Stimulated activated naive CD4-positive, alpha-beta T cell (primary cell): ENCODE results near the gene SUSD1.
"Not testable (repeated sequence)": the region's sequence is repeated elsewhere in the genome, so short reads cannot be mapped to it uniquely, and the experiment has no call there.

Experiments
- DNase-seq, 6 experiments: peaks; one replicate each; lab custom pipeline; 2025; lab: John Stamatoyannopoulos, UW

Gene SUSD1

GRCh38 chr9:112174965-112175795 is at the start of gene SUSD1:
Gene SUSD1 (minus strand): TSS chr9:112175297. CDS start chr9:112175235, 62 bp downstream.
- peak in 4 of 6 experiments; percentile 22 to 58 (median 30) for DNase-seq

- no peak for DNase-seq
Measured at GRCh38 chr9:112224401-112225289, 49.5 kb upstream of the SUSD1 start.

GRCh38 chr9:112218908-112219307 is 43.8 kb upstream of the SUSD1 start:
- DNase-seq, result no peak

GRCh38 chr9:112212926-112213325 is 37.8 kb upstream of the SUSD1 start:
- no peak for DNase-seq

GRCh38 chr9:112207451-112207850 is 32.4 kb upstream of the SUSD1 start:
- DNase-seq, result no peak

GRCh38 chr9:112203536-112203935 is 28.4 kb upstream of the SUSD1 start:
- no peak for DNase-seq

- DNase-seq, result no peak
Measured at GRCh38 chr9:112200711-112201110, 25.6 kb upstream of the SUSD1 start.

GRCh38 chr9:112198646-112199045 is 23.5 kb upstream of the SUSD1 start:
- no peak for DNase-seq

- DNase-seq, result no peak
Measured at GRCh38 chr9:112194969-112195431, 19.9 kb upstream of the SUSD1 start.

GRCh38 chr9:112193572-112194288 is 18.6 kb upstream of the SUSD1 start:
- DNase-seq, result no peak

GRCh38 chr9:112190320-112190719 is 15.2 kb upstream of the SUSD1 start:
- not testable (repeated sequence) for DNase-seq

GRCh38 chr9:112188884-112189283 is 13.8 kb upstream of the SUSD1 start:
- DNase-seq, result no peak

- no peak for DNase-seq
Measured at GRCh38 chr9:112187404-112187803, 12.3 kb upstream of the SUSD1 start.

- DNase-seq, result no peak
Measured at GRCh38 chr9:112186695-112187094, 11.6 kb upstream of the SUSD1 start.

GRCh38 chr9:112184946-112185345 is 9.8 kb upstream of the SUSD1 start:
- no peak for DNase-seq

GRCh38 chr9:112184221-112184620 is 9.1 kb upstream of the SUSD1 start:
- no peak for DNase-seq

GRCh38 chr9:112180387-112180881 is 5.3 kb upstream of the SUSD1 start:
- DNase-seq, result no peak

- no peak for DNase-seq
Measured at GRCh38 chr9:112179816-112180215, 4.7 kb upstream of the SUSD1 start.

- peak in 3 of 6 experiments; percentile 17 to 47 (median 44) for DNase-seq
Measured at GRCh38 chr9:112176524-112176923, 1.4 kb upstream of the SUSD1 start.

- peak in 2 of 6 experiments; percentile 3 to 16 for DNase-seq
Measured at GRCh38 chr9:112175796-112176315, 759 bp upstream of the SUSD1 start.

- peak; percentile 24 to 71 (median 46) for DNase-seq
Measured at GRCh38 chr9:112174222-112174964, 704 bp downstream of the SUSD1 start.
